Bronchial smooth muscle cell (primary cell): Measurements from ENCODE around the gene PRR23A. TPM values are rescaled to one million over a fixed set of nuclear protein-coding genes. Genes with fewer than 3 reads are reported as not detected.

Source experiments
- total RNA-seq: library from RNA; depleted of rRNA; stranded (reverse); fragments of >200 nt; gene quantifications from 2 replicates; pipeline ENCODE4 v1.2.1, GENCODE V29; 2014

PRR23A gene
- not detected in 2 replicates for total RNA-seq

DNA sequence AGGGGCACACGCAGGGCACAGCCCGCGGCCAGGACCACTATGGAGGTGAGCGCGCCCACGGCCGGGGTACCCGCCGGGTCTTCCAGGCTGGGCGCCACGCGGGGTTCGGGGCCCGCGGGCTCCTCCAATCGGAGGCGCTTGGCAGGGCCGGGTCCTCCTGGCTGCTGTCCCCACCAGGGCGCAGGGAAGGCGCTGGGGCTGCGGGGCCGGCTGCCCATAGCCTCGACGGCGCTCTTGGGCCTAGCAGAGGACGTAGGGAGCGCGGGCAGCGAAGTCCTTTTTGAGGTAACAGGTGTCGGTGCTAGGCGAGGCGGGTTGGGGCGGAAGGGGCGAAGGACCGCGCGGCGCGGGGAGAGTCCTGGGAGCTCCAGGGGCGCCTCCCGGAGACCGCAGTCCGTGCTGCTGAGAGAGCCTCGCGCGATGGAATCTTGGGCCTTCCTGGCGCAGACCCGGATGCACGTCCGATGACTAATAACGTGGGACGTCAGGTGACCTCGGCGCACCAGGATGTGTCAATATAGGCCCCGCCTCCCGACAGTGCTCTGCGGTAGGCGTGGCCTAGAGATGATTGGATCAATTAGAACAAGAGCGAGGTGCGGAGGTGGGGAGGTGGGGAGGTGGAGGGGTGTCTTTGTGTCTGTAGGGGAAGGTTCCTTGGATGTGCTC is at the start of gene PRR23A:
PRR23A (minus strand) TSS at position 218 of the 666 bp plus-strand sequence; CDS start at position 218, 0 bp downstream.

GRCh38 chr3:139044366-139045210 is 38.5 kb upstream of the PRR23A start, which contains the start of gene PRR23C:
Gene PRR23C (minus strand): TSS chr3:139044892. CDS start chr3:139044620, 272 bp downstream.

GRCh38 chr3:139020868-139021234 is 14.8 kb upstream of the PRR23A start, which contains the start of gene PRR23B:
Gene PRR23B (minus strand): TSS chr3:139020926. CDS start chr3:139020661, 265 bp downstream.

Other genes starting within 250 kb of the PRR23A start
- 3.9 and 11.5 TPM in 2 replicates for gene PIK3CB, start 171.3 kb downstream of the PRR23A start, total RNA-seq
- gene FOXL2, start 59.1 kb downstream of the PRR23A start, total RNA-seq = under 0.01 TPM in 1 of 2 replicates, not detected in the other
- gene FOXL2NB, start 59.1 kb downstream of the PRR23A start, total RNA-seq = under 0.01 TPM in 1 of 2 replicates, not detected in the other
- gene PRR23B, start 14.7 kb upstream of the PRR23A start, total RNA-seq = not detected in 2 replicates
- gene PRR23C, start 38.6 kb upstream of the PRR23A start, total RNA-seq = not detected in 2 replicates